B cell (primary cell): ENCODE measurements around the gene EDC4. TPM values are rescaled to one million over a fixed set of nuclear protein-coding genes. Genes with fewer than 3 reads are reported as not detected.

Source experiments
- ATAC-seq: fragments of 200-7000 bp; cut with Tn5 transposase; one replicate; pipeline ENCODE4 v1.10.0; 2021; ENCODE audit warnings: low read depth, mild to moderate bottlenecking, moderate number of reproducible peaks, moderate library complexity
- CTCF ChIA-PET: fragments of 350-600 bp; sonication (Branson Sonifier 250); formaldehyde crosslinking; loops from one replicate; lab custom pipeline; 2021; ENCODE audit warnings: antibody characterized with exemption, inconsistent platforms; lab: Charles Lee
- POLR2A ChIA-PET: fragments of 350-600 bp; sonication (Branson Sonifier 250); formaldehyde crosslinking; loops from one replicate; lab custom pipeline; 2021; ENCODE audit warnings: antibody characterized with exemption; lab: Charles Lee
- DNase-seq: peaks from one replicate; pipeline ENCODE4 v3.0.0; 2013
- H2AFZ ChIP-seq: 2 replicates; pipeline ENCODE4 v1.6.1; 2012; ENCODE audit warnings: mild to moderate bottlenecking, low read depth, low read length; ENCODE audit not compliant: insufficient read depth, poor library complexity, severe bottlenecking
- H3K27ac ChIP-seq, 2 donors: 1 replicate in 1 of 2; 2 replicates in 1 of 2; pipeline ENCODE4 v1.5.1; 2012 to 2013; ENCODE audit warnings: low read length in 2 of 2, mild to moderate bottlenecking in 2 of 2, moderate library complexity in 1 of 2
- H3K27me3 ChIP-seq, 4 experiments: fragments of 200-600 bp in 1 of 4; sonication (generic) in 1 of 4; replicated peaks in 1 of 4; 1 replicate in 2 of 4; 2 replicates in 2 of 4; pipeline versions ENCODE4 v1.6.1 to v1.7.0; 2013 to 2016; ENCODE audit warnings: low read length in 3 of 4, mild to moderate bottlenecking in 2 of 4, mixed read lengths in 1 of 4, moderate library complexity in 1 of 4; ENCODE audit not compliant: insufficient read depth in 4 of 4, control insufficient read depth in 3 of 4; ENCODE audit errors: control extremely low read depth in 1 of 4
- H3K36me3 ChIP-seq, 2 experiments: replicated peaks in 1 of 2; 1 replicate in 1 of 2; 2 replicates in 1 of 2; pipeline versions ENCODE4 v1.6.1 to v1.7.1; 2013; ENCODE audit warnings: low read length in 1 of 2; ENCODE audit not compliant: insufficient read depth in 2 of 2, control insufficient read depth in 1 of 2; ENCODE audit errors: control extremely low read depth in 1 of 2, extremely low read depth in 1 of 2
- H3K4me1 ChIP-seq, 2 donors: fragments of 200-600 bp in 1 of 2; sonication (generic) in 1 of 2; 1 replicate in 1 of 2; 2 replicates in 1 of 2; pipeline versions ENCODE4 v1.5.1 to v1.6.1; 2013 to 2017; ENCODE audit warnings: low read length in 2 of 2; ENCODE audit not compliant: control insufficient read depth in 2 of 2, insufficient read depth in 2 of 2
- H3K4me2 ChIP-seq: replicated peaks from 2 replicates; pipeline ENCODE3; 2012; ENCODE audit warnings: mild to moderate bottlenecking, low read depth, low read length; ENCODE audit not compliant: poor library complexity, severe bottlenecking
- H3K4me3 ChIP-seq, 5 experiments: fragments of 200-600 bp in 1 of 5; sonication (generic) in 1 of 5; 1 replicate in 3 of 5; 2 replicates in 2 of 5; pipeline versions ENCODE4 v1.5.1 to v1.7.0; 2011 to 2016; ENCODE audit warnings: low read length in 4 of 5, mild to moderate bottlenecking in 4 of 5, low read depth in 2 of 5, control low read depth in 1 of 5, moderate library complexity in 1 of 5; ENCODE audit not compliant: insufficient read depth in 1 of 5; ENCODE audit errors: control extremely low read depth in 1 of 5, extremely low read depth in 1 of 5
- H3K79me2 ChIP-seq: fragments of 200-600 bp; sonication (generic); one replicate; pipeline ENCODE4 v1.6.0; 2016; ENCODE audit warnings: low read length; ENCODE audit not compliant: control insufficient read depth, insufficient read depth
- H3K9ac ChIP-seq: fragments of 200-600 bp; sonication (generic); 2 replicates; pipeline ENCODE4 v1.6.1; 2017; ENCODE audit warnings: mild to moderate bottlenecking, low read length, moderate library complexity
- H3K9me3 ChIP-seq, 3 donors: one replicate each; pipeline versions ENCODE4 v1.6.1 to v1.7.1; 2013; ENCODE audit warnings: low read length in 2 of 3; ENCODE audit not compliant: control insufficient read depth in 2 of 3, insufficient read depth in 1 of 3; ENCODE audit errors: control extremely low read depth in 1 of 3
- H4K20me1 ChIP-seq: 2 replicates; pipeline ENCODE4 v1.6.0; 2012; ENCODE audit warnings: mild to moderate bottlenecking, low read length; ENCODE audit not compliant: insufficient read depth, control insufficient read depth, poor library complexity, severe bottlenecking
- H3K27ac Mint-ChIP-seq: one replicate; pipeline ENCODE4 v1.8.0; 2021; ENCODE audit warnings: mixed read lengths
- H3K27me3 Mint-ChIP-seq: one replicate; pipeline ENCODE4 v1.8.0; 2021; ENCODE audit warnings: mixed read lengths
- H3K4me1 Mint-ChIP-seq: one replicate; pipeline ENCODE4 v1.8.0; 2021; ENCODE audit warnings: mixed read lengths
- H3K4me3 Mint-ChIP-seq: one replicate; pipeline ENCODE4 v1.8.0; 2021; ENCODE audit warnings: mixed read lengths
- H3K9me3 Mint-ChIP-seq: one replicate; pipeline ENCODE4 v1.8.0; 2022; ENCODE audit warnings: mixed read lengths; ENCODE audit not compliant: insufficient read depth
- EZH2 ChIP-seq: IDR thresholded peaks from 2 replicates; pipeline ENCODE4 v1.6.1; 2012; ENCODE audit warnings: borderline replicate concordance, low read depth, mild to moderate bottlenecking, moderate library complexity, low read length; ENCODE audit not compliant: insufficient read depth, poor library complexity, severe bottlenecking
- WGBS: methylation state at CpG from one replicate; pipeline ENCODE4 v1.1.5; 2013; ENCODE audit warnings: missing lambda C conversion rate; ENCODE audit not compliant: insufficient coverage; 5-methylcytosine and 5-hydroxymethylcytosine counted together
- intact Hi-C: fragments of 100-400 bp; cut with micrococcal nuclease; formaldehyde crosslinking; loops from one replicate; pipeline ENCODE4 v1.10.0; 2022
- polyA plus RNA-seq: library from polyadenylated mRNA; depleted of rRNA; stranded (reverse); fragments of >200 nt; gene quantifications from 2 replicates; pipeline ENCODE4 v1.2.3, GENCODE V29; 2012
- total RNA-seq, 2 donors: library from RNA; stranded (reverse); fragments of 120-200 nt in 1 of 2; gene quantifications; 1 replicate in 1 of 2; 2 replicates in 1 of 2; pipeline versions ENCODE4 v1.2.3 to v1.2.4, GENCODE V29; 2013 to 2022
- TF ChIP-seq, protein P1 (sequence below): fragments of 200-600 bp; IDR thresholded peaks from one replicate; pipeline ENCODE4 v1.8.0; 2022; ENCODE audit warnings: antibody characterized with exemption, mild to moderate bottlenecking

EDC4 gene
- total and polyA plus RNA-seq, 2 donors (not counting 1 experiment from before 2014, with no cell fraction given) = 84.5 to 95.1 TPM

DNA sequence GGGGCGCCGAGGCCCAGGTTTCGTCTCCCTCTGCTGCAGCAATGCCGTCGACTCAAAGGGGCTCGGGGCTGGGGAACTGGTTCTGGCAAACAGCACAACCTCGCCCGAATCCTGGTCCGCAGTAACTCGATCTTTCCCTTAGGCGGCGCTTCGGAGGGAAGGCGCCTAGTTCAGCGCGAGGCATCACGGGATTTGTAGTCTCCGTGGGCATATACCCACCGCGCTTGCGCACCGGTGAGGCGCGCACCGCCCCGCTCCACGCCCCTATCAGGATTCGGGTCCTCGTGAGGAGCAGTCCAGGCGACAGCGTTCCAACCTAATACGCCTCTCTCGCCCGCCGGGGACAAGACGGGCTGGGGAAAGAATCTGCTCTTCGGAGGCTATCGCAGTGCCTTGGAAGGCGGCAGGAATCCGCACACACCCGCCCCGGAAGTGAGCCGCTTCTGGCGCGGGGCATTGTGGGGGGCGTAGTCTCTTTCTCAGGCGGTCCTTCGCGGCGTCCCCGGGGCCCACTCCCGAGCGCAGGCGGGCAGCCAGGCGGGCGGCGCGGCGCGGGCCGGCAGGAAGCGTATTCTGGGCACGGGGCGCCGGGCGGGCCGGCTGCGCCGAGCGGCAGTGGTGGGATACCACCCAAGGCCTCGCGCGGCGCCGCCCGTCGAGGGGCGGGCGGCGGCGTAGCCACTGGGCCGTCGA lies 30.9 kb upstream of the EDC4 start, which contains the start of gene THAP11:
Gene THAP11 (plus strand): TSS at position 505 of the 693 bp plus-strand sequence. CDS start 235 bp downstream, outside the sequence.
- POLR2A ChIA-PET = interaction anchor here (0.6 to 0.8 kb wide), 2 partner anchors 9 to 1485 kb away, joined by 3 to 6 read pairs; no protein-coding TSS in a partner anchor

More for the DNA sequence above, 30.9 kb upstream of the EDC4 start, which contains the start of gene THAP11:
- WGBS = under 1% methylated on average over 83 of the region's 83 CpGs
- H4K20me1 ChIP-seq = peaks cover 15% of the 10 kb centered on the region
- peaks cover 31 to 42% of the 10 kb centered on the region in 2 donors for H3K4me1 ChIP-seq
- intact Hi-C loops = loop anchor here (1.0 to 10.0 kb wide), 10 partner anchors 9 to 1087 kb away; partner anchors contain the start of genes ACD, C16orf86, CTCF and DYNC1LI2
- peak within 1 kb of the TSS; percentile 74 to 98 (median 89) for H3K4me3 ChIP-seq
- H3K27ac Mint-ChIP-seq = peak within 1 kb of the TSS; percentile 98
- H3K9me3 ChIP-seq = peaks cover 0 to 5% (median 0%) of the 10 kb centered on the region in 3 donors
- H3K4me2 ChIP-seq = peak within 1 kb of the TSS; percentile 97
- no peaks in the 10 kb centered on the region for H3K27me3 ChIP-seq
- peaks cover 36% of the 10 kb centered on the region for H3K4me1 Mint-ChIP-seq
- peak within 1 kb of the TSS; percentile 87 to 96 for H3K27ac ChIP-seq
- peaks cover 23% of the 10 kb centered on the region for H3K79me2 ChIP-seq
- H3K9me3 Mint-ChIP-seq = no peaks in the 10 kb centered on the region
- H3K9ac ChIP-seq = peak within 1 kb of the TSS; percentile 83
- no peaks in the 10 kb centered on the region for H3K36me3 ChIP-seq
- CTCF ChIA-PET = interaction anchor here (2.6 kb wide), 1 partner anchor 26 kb away, joined by 20 read pairs; no protein-coding TSS in a partner anchor
- no peaks in the 10 kb centered on the region for H3K27me3 Mint-ChIP-seq
- ATAC-seq (peak; percentile 58), DNase-seq (peak; percentile 98)
- peak within 1 kb of the TSS; percentile 96 for H3K4me3 Mint-ChIP-seq
- TF ChIP-seq, protein P1, sequence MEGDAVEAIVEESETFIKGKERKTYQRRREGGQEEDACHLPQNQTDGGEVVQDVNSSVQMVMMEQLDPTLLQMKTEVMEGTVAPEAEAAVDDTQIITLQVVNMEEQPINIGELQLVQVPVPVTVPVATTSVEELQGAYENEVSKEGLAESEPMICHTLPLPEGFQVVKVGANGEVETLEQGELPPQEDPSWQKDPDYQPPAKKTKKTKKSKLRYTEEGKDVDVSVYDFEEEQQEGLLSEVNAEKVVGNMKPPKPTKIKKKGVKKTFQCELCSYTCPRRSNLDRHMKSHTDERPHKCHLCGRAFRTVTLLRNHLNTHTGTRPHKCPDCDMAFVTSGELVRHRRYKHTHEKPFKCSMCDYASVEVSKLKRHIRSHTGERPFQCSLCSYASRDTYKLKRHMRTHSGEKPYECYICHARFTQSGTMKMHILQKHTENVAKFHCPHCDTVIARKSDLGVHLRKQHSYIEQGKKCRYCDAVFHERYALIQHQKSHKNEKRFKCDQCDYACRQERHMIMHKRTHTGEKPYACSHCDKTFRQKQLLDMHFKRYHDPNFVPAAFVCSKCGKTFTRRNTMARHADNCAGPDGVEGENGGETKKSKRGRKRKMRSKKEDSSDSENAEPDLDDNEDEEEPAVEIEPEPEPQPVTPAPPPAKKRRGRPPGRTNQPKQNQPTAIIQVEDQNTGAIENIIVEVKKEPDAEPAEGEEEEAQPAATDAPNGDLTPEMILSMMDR = peak; percentile 83
- no peak for TF ChIP-seq EZH2
- peak within 1 kb of the TSS; percentile 99 for H2AFZ ChIP-seq
